B cell (primary cell): ENCODE results near the gene RFPL2. TPM values are rescaled to one million over a fixed set of nuclear protein-coding genes. Genes with fewer than 3 reads are reported as not detected.

Experiments used
- ATAC-seq: fragments of 200-7000 bp; cut with Tn5 transposase; one replicate; pipeline ENCODE4 v1.10.0; 2021; ENCODE audit warnings: low read depth, mild to moderate bottlenecking, moderate number of reproducible peaks, moderate library complexity
- CTCF ChIA-PET: fragments of 350-600 bp; sonication (Branson Sonifier 250); formaldehyde crosslinking; loops from one replicate; lab custom pipeline; 2021; ENCODE audit warnings: antibody characterized with exemption, inconsistent platforms; lab: Charles Lee
- POLR2A ChIA-PET: fragments of 350-600 bp; sonication (Branson Sonifier 250); formaldehyde crosslinking; loops from one replicate; lab custom pipeline; 2021; ENCODE audit warnings: antibody characterized with exemption; lab: Charles Lee
- DNase-seq: peaks from one replicate; pipeline ENCODE4 v3.0.0; 2013
- H2AFZ ChIP-seq: 2 replicates; pipeline ENCODE4 v1.6.1; 2012; ENCODE audit warnings: mild to moderate bottlenecking, low read depth, low read length; ENCODE audit not compliant: insufficient read depth, poor library complexity, severe bottlenecking
- H3K27ac ChIP-seq, 2 donors: 1 replicate in 1 of 2; 2 replicates in 1 of 2; pipeline ENCODE4 v1.5.1; 2012 to 2013; ENCODE audit warnings: low read length in 2 of 2, mild to moderate bottlenecking in 2 of 2, moderate library complexity in 1 of 2
- H3K27me3 ChIP-seq, 4 experiments: fragments of 200-600 bp in 1 of 4; sonication (generic) in 1 of 4; replicated peaks in 1 of 4; 1 replicate in 2 of 4; 2 replicates in 2 of 4; pipeline versions ENCODE4 v1.6.1 to v1.7.0; 2013 to 2016; ENCODE audit warnings: low read length in 3 of 4, mild to moderate bottlenecking in 2 of 4, mixed read lengths in 1 of 4, moderate library complexity in 1 of 4; ENCODE audit not compliant: insufficient read depth in 4 of 4, control insufficient read depth in 3 of 4; ENCODE audit errors: control extremely low read depth in 1 of 4
- H3K36me3 ChIP-seq, 2 experiments: replicated peaks in 1 of 2; 1 replicate in 1 of 2; 2 replicates in 1 of 2; pipeline versions ENCODE4 v1.6.1 to v1.7.1; 2013; ENCODE audit warnings: low read length in 1 of 2; ENCODE audit not compliant: insufficient read depth in 2 of 2, control insufficient read depth in 1 of 2; ENCODE audit errors: control extremely low read depth in 1 of 2, extremely low read depth in 1 of 2
- H3K4me1 ChIP-seq, 2 donors: fragments of 200-600 bp in 1 of 2; sonication (generic) in 1 of 2; 1 replicate in 1 of 2; 2 replicates in 1 of 2; pipeline versions ENCODE4 v1.5.1 to v1.6.1; 2013 to 2017; ENCODE audit warnings: low read length in 2 of 2; ENCODE audit not compliant: control insufficient read depth in 2 of 2, insufficient read depth in 2 of 2
- H3K4me2 ChIP-seq: replicated peaks from 2 replicates; pipeline ENCODE3; 2012; ENCODE audit warnings: mild to moderate bottlenecking, low read depth, low read length; ENCODE audit not compliant: poor library complexity, severe bottlenecking
- H3K4me3 ChIP-seq, 5 experiments: fragments of 200-600 bp in 1 of 5; sonication (generic) in 1 of 5; 1 replicate in 3 of 5; 2 replicates in 2 of 5; pipeline versions ENCODE4 v1.5.1 to v1.7.0; 2011 to 2016; ENCODE audit warnings: low read length in 4 of 5, mild to moderate bottlenecking in 4 of 5, low read depth in 2 of 5, control low read depth in 1 of 5, moderate library complexity in 1 of 5; ENCODE audit not compliant: insufficient read depth in 1 of 5; ENCODE audit errors: control extremely low read depth in 1 of 5, extremely low read depth in 1 of 5
- H3K79me2 ChIP-seq: fragments of 200-600 bp; sonication (generic); one replicate; pipeline ENCODE4 v1.6.0; 2016; ENCODE audit warnings: low read length; ENCODE audit not compliant: control insufficient read depth, insufficient read depth
- H3K9ac ChIP-seq: fragments of 200-600 bp; sonication (generic); 2 replicates; pipeline ENCODE4 v1.6.1; 2017; ENCODE audit warnings: mild to moderate bottlenecking, low read length, moderate library complexity
- H3K9me3 ChIP-seq, 3 donors: one replicate each; pipeline versions ENCODE4 v1.6.1 to v1.7.1; 2013; ENCODE audit warnings: low read length in 2 of 3; ENCODE audit not compliant: control insufficient read depth in 2 of 3, insufficient read depth in 1 of 3; ENCODE audit errors: control extremely low read depth in 1 of 3
- H4K20me1 ChIP-seq: 2 replicates; pipeline ENCODE4 v1.6.0; 2012; ENCODE audit warnings: mild to moderate bottlenecking, low read length; ENCODE audit not compliant: insufficient read depth, control insufficient read depth, poor library complexity, severe bottlenecking
- H3K27ac Mint-ChIP-seq: one replicate; pipeline ENCODE4 v1.8.0; 2021; ENCODE audit warnings: mixed read lengths
- H3K27me3 Mint-ChIP-seq: one replicate; pipeline ENCODE4 v1.8.0; 2021; ENCODE audit warnings: mixed read lengths
- H3K4me1 Mint-ChIP-seq: one replicate; pipeline ENCODE4 v1.8.0; 2021; ENCODE audit warnings: mixed read lengths
- H3K4me3 Mint-ChIP-seq: one replicate; pipeline ENCODE4 v1.8.0; 2021; ENCODE audit warnings: mixed read lengths
- H3K9me3 Mint-ChIP-seq: one replicate; pipeline ENCODE4 v1.8.0; 2022; ENCODE audit warnings: mixed read lengths; ENCODE audit not compliant: insufficient read depth
- EZH2 ChIP-seq: IDR thresholded peaks from 2 replicates; pipeline ENCODE4 v1.6.1; 2012; ENCODE audit warnings: borderline replicate concordance, low read depth, mild to moderate bottlenecking, moderate library complexity, low read length; ENCODE audit not compliant: insufficient read depth, poor library complexity, severe bottlenecking
- WGBS: methylation state at CpG from one replicate; pipeline ENCODE4 v1.1.5; 2013; ENCODE audit warnings: missing lambda C conversion rate; ENCODE audit not compliant: insufficient coverage; 5-methylcytosine and 5-hydroxymethylcytosine counted together
- intact Hi-C: fragments of 100-400 bp; cut with micrococcal nuclease; formaldehyde crosslinking; loops from one replicate; pipeline ENCODE4 v1.10.0; 2022
- polyA plus RNA-seq: library from polyadenylated mRNA; depleted of rRNA; stranded (reverse); fragments of >200 nt; gene quantifications from 2 replicates; pipeline ENCODE4 v1.2.3, GENCODE V29; 2012
- total RNA-seq, 2 donors: library from RNA; stranded (reverse); fragments of 120-200 nt in 1 of 2; gene quantifications; 1 replicate in 1 of 2; 2 replicates in 1 of 2; pipeline versions ENCODE4 v1.2.3 to v1.2.4, GENCODE V29; 2013 to 2022
- TF ChIP-seq, protein P1 (sequence below): fragments of 200-600 bp; IDR thresholded peaks from one replicate; pipeline ENCODE4 v1.8.0; 2022; ENCODE audit warnings: antibody characterized with exemption, mild to moderate bottlenecking

Gene RFPL2
- total and polyA plus RNA-seq, 2 donors (not counting 1 experiment from before 2014, with no cell fraction given), result not detected

DNA sequence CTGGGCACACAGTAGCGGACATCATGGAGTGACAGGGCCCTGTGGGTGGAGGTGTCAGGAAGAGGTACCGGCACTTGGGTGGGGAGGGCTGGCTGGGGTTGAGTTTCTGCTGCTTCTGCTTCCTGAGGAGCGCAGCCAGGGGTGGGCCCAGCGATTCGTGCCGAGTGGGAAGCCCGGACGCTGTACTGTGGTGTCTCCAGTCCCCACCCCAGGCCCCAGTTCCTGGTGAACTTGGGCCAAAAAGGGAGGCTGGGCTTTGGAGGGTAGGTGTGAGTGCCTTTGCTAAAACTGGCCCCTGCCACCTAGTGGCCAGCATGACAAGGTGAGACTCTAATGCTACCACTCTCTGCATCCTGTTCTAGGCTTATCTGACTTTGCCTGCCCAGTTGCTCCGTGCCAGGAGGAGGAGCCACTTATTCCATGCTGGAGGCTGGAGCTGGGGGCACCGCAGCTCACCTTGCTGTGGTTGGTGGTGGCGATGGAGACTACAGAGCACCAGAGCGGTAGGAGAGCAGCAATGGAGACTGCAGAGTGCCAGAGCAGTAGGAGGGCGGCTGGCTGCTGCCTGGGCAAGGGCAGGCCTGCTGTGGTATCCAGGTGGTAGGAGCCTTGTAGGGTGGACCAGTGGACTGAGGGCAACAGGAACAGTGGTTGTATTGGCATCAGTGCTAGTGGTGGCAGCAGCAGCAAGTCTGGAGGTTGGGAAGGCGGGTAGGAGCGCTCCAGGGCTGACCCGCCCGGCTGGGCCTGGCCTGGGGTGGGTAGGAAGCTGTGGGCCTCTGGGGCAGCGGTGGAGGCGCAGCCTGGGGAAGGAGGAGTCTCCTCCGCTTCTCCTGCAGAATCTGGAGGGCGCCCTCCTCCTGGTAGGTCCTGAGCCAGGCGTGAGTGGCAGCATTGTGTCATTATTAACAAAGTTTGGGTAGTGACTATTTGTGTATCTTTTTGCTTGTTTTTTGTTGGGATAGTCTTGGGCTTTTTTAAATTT is 2.2 kb upstream of the RFPL2 start:
- Mint-ChIP-seq H3K27me3 (peaks cover 24% of the 10 kb centered on the region), H3K4me1 (peaks cover 4% of the 10 kb centered on the region), H3K27ac (no peak overlapping the region), H3K9me3 (no peaks in the 10 kb centered on the region), H3K4me3 (no peak overlapping the region)
- Histone ChIP-seq H3K9ac (no peak overlapping the region), H3K36me3 (no peaks in the 10 kb centered on the region), H3K4me1 (peaks cover 6 to 8% of the 10 kb centered on the region in 2 donors), H3K79me2 (no peaks in the 10 kb centered on the region), H2AFZ (peak overlapping the region; percentile 22), H3K9me3 (peaks cover 0 to 3% (median 0%) of the 10 kb centered on the region in 3 donors), H3K4me2 (no peak overlapping the region), H3K27me3 (peaks cover 0 to 22% (median 4%) of the 10 kb centered on the region in 4 experiments), H3K27ac (no peak overlapping the region), H3K4me3 (no peak overlapping the region), H4K20me1 (no peaks in the 10 kb centered on the region)
- no peak for TF ChIP-seq EZH2
- TF ChIP-seq, protein P1, sequence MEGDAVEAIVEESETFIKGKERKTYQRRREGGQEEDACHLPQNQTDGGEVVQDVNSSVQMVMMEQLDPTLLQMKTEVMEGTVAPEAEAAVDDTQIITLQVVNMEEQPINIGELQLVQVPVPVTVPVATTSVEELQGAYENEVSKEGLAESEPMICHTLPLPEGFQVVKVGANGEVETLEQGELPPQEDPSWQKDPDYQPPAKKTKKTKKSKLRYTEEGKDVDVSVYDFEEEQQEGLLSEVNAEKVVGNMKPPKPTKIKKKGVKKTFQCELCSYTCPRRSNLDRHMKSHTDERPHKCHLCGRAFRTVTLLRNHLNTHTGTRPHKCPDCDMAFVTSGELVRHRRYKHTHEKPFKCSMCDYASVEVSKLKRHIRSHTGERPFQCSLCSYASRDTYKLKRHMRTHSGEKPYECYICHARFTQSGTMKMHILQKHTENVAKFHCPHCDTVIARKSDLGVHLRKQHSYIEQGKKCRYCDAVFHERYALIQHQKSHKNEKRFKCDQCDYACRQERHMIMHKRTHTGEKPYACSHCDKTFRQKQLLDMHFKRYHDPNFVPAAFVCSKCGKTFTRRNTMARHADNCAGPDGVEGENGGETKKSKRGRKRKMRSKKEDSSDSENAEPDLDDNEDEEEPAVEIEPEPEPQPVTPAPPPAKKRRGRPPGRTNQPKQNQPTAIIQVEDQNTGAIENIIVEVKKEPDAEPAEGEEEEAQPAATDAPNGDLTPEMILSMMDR, result peak; percentile 61
- DNase-seq, result peak; percentile 45
- WGBS, result 52% methylated on average over 20 of the region's 22 CpGs
- ChIA-PET CTCF (interaction anchor here (1.1 to 1.6 kb wide), 2 partner anchors 12 to 103 kb away, joined by 3 read pairs; no protein-coding TSS in a partner anchor), POLR2A (no interaction called here)
- ATAC-seq, result peak; percentile 45
- intact Hi-C loops, result loop anchor here (1.0 to 2.0 kb wide), 3 partner anchors 104 to 266 kb away; no protein-coding TSS in a partner anchor
